Left ventricle myocardium superior (tissue), 1 donor: Measurements from ENCODE around the gene VPS39. TPM values are rescaled to one million over a fixed set of nuclear protein-coding genes. Genes with fewer than 3 reads are reported as not detected.
A peak's percentile ranks its signal among the peaks of the same experiment; 100 is the strongest.

Experiments used
- ATAC-seq: fragments of 200-7000 bp; cut with Tn5 transposase; one replicate; pipeline ENCODE4 v1.9.1; 2020; ENCODE audit warnings: mild to moderate bottlenecking, moderate library complexity
- DNase-seq: peaks from one replicate; pipeline ENCODE4 v3.0.0-alpha.2; 2020
- intact Hi-C: fragments of 100-400 bp; cut with micrococcal nuclease; formaldehyde crosslinking; loops from one replicate; pipeline ENCODE4 v1.11.0; 2022
- total RNA-seq: library from RNA; stranded (reverse); fragmentation: NEBNext Ultra II Directional; extraction: Animal tissue kit (Norgen Biotek cat#: 25700); gene quantifications from one replicate; pipeline ENCODE4 v1.2.1, GENCODE V29; 2021
- donor health status: DM: no; HTN: yes; CAD: no; lungs with severe emphysema.

The VPS39 gene
- total RNA-seq, 1 donor from 2014 or later: 45.3 TPM

GRCh38 chr15:42137461-42138261 lies 70.4 kb downstream of the VPS39 start:
- DNase-seq: no peak
- intact Hi-C loops: no loop called here
- no peak for ATAC-seq

GRCh38 chr15:42136513-42136912 lies 71.6 kb downstream of the VPS39 start:
- no peak for DNase-seq
- no peak for ATAC-seq
- intact Hi-C loops: no loop called here

GRCh38 chr15:42135351-42135750 lies 72.8 kb downstream of the VPS39 start:
- no peak for ATAC-seq
- intact Hi-C loops: no loop called here
- no peak for DNase-seq

GRCh38 chr15:42134617-42135245 lies 73.4 kb downstream of the VPS39 start:
- DNase-seq (no peak), ATAC-seq (no peak)
- intact Hi-C loops: no loop called here

- DNase-seq (peak; percentile 52), ATAC-seq (peak; percentile 51)
These were observed 74.1 kb downstream of the VPS39 start for GRCh38 chr15:42133886-42134502.

GRCh38 chr15:42133356-42133755 lies 74.7 kb downstream of the VPS39 start:
- intact Hi-C loops: no loop called here
- no peak for ATAC-seq
- DNase-seq: no peak

More at GRCh38 chr15:42133886-42134502, 74.1 kb downstream of the VPS39 start:
- intact Hi-C loops: no loop called here

GRCh38 chr15:42131826-42132806 lies 76.0 kb downstream of the VPS39 start:
- intact Hi-C loops: no loop called here
- DNase-seq (no peak), ATAC-seq (peak; percentile 53)

- DNase-seq: no peak
- no peak for ATAC-seq
- intact Hi-C loops: no loop called here
These were observed 77.1 kb downstream of the VPS39 start for GRCh38 chr15:42131006-42131405.

- ATAC-seq (no peak), DNase-seq (no peak)
- intact Hi-C loops: no loop called here
These were observed 77.7 kb downstream of the VPS39 start for GRCh38 chr15:42130246-42130986.

- ATAC-seq (no peak), DNase-seq (no peak)
- intact Hi-C loops: no loop called here
These were observed 78.7 kb downstream of the VPS39 start for GRCh38 chr15:42129364-42129763.

- no peak for DNase-seq
- intact Hi-C loops: no loop called here
- ATAC-seq: no peak
These were observed 79.6 kb downstream of the VPS39 start for GRCh38 chr15:42128476-42128875.

- intact Hi-C loops: no loop called here
- ATAC-seq: no peak
- DNase-seq: no peak
These were observed 84.6 kb downstream of the VPS39 start for GRCh38 chr15:42123546-42123945.

- no peak for DNase-seq
- no peak for ATAC-seq
- intact Hi-C loops: no loop called here
These were observed 86.4 kb downstream of the VPS39 start for GRCh38 chr15:42121682-42122081.

GRCh38 chr15:42121021-42121420 lies 87.1 kb downstream of the VPS39 start:
- intact Hi-C loops: no loop called here
- DNase-seq: no peak
- ATAC-seq: no peak

GRCh38 chr15:42120285-42120684 lies 87.8 kb downstream of the VPS39 start:
- no peak for DNase-seq
- intact Hi-C loops: no loop called here
- no peak for ATAC-seq

GRCh38 chr15:42119446-42119760 lies 88.7 kb downstream of the VPS39 start:
- ATAC-seq (no peak), DNase-seq (no peak)
- intact Hi-C loops: no loop called here

GRCh38 chr15:42118650-42119445 lies 89.3 kb downstream of the VPS39 start:
- DNase-seq: no peak
- ATAC-seq: peak; percentile 28
- intact Hi-C loops: no loop called here

GRCh38 chr15:42111924-42112323 lies 96.2 kb downstream of the VPS39 start:
- intact Hi-C loops: no loop called here
- DNase-seq: no peak
- no peak for ATAC-seq
